Gastroesophageal sphincter (tissue), 3 donors: ENCODE data around the gene ARFGEF3.

Experiments used
- POLR2A ChIP-seq, 2 donors: fragments of 450-650 bp; IDR thresholded peaks; one replicate each; pipeline ENCODE4 v1.6.1; 2017; ENCODE audit warnings: antibody characterized with exemption in 2 of 2, mild to moderate bottlenecking in 2 of 2, moderate library complexity in 1 of 2
- POLR2AphosphoS5 ChIP-seq: sonication (generic); formaldehyde crosslinking; IDR thresholded peaks from one replicate; pipeline ENCODE4 v1.6.1; 2017; ENCODE audit warnings: antibody characterized with exemption
- TF ChIP-seq, protein P1 (sequence below), 4 experiments: fragments of 200-600 bp in 2 of 4; fragments of 450-650 bp in 2 of 4; sonication (generic) in 1 of 4; IDR thresholded peaks; one replicate each; pipeline ENCODE4 v1.5.1; 2017 to 2019; ENCODE audit warnings: antibody characterized with exemption in 4 of 4, mild to moderate bottlenecking in 2 of 4, moderate library complexity in 2 of 4

DNA sequence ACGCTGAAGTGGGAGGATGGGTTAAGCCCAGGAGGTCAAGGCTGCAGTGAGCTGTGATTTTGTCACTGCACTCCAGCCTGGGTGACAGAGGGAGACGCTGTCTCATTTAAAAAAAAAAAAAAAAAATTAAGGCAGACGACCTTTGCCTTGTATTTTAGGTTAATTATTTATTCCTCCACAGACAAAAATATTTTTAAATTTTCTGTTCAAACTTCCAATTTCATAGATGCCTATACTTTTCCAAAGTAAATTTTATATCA, 209.6 kb downstream of the ARFGEF3 start:
- TF ChIP-seq POLR2A (IDR thresholded peaks at IDR 0.05) (no peak), POLR2AphosphoS5 (no peak)
- TF ChIP-seq, protein P1, sequence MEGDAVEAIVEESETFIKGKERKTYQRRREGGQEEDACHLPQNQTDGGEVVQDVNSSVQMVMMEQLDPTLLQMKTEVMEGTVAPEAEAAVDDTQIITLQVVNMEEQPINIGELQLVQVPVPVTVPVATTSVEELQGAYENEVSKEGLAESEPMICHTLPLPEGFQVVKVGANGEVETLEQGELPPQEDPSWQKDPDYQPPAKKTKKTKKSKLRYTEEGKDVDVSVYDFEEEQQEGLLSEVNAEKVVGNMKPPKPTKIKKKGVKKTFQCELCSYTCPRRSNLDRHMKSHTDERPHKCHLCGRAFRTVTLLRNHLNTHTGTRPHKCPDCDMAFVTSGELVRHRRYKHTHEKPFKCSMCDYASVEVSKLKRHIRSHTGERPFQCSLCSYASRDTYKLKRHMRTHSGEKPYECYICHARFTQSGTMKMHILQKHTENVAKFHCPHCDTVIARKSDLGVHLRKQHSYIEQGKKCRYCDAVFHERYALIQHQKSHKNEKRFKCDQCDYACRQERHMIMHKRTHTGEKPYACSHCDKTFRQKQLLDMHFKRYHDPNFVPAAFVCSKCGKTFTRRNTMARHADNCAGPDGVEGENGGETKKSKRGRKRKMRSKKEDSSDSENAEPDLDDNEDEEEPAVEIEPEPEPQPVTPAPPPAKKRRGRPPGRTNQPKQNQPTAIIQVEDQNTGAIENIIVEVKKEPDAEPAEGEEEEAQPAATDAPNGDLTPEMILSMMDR (IDR thresholded peaks at IDR 0.05): no peak
